MM.1S (cell line): Measurements from ENCODE around the gene FAT4.
A peak's percentile ranks its signal among the peaks of the same experiment; 100 is the strongest.

Experiments
- DNase-seq: peaks from one replicate; pipeline ENCODE4 v3.0.0-alpha.2; 2015
- H2AFZ ChIP-seq: fragments of 300-600 bp; sonication (generic); 2 replicates; pipeline ENCODE4 v1.6.0; 2016; ENCODE audit warnings: antibody characterized with exemption, low read length
- H3F3A ChIP-seq: fragments of 300-600 bp; sonication (generic); 2 replicates; pipeline ENCODE4 v1.6.1; 2016; ENCODE audit warnings: mild to moderate bottlenecking, antibody characterized with exemption, low read length, moderate library complexity, mixed read lengths; ENCODE audit not compliant: insufficient read depth
- H3K27ac ChIP-seq: fragments of 300-600 bp; sonication (generic); 2 replicates; pipeline ENCODE4 v1.5.1; 2016; ENCODE audit warnings: mild to moderate bottlenecking, low read length
- H3K27me3 ChIP-seq: fragments of 300-600 bp; sonication (generic); replicated peaks from 2 replicates; pipeline ENCODE4 v1.6.0; 2016; ENCODE audit warnings: low read length; ENCODE audit not compliant: insufficient read depth
- H3K36me3 ChIP-seq: fragments of 300-600 bp; sonication (generic); replicated peaks from 2 replicates; pipeline ENCODE4 v1.6.1; 2016; ENCODE audit warnings: mild to moderate bottlenecking, low read length, mixed read lengths; ENCODE audit not compliant: insufficient read depth
- H3K4me1 ChIP-seq: fragments of 300-600 bp; sonication (generic); 2 replicates; pipeline ENCODE4 v1.6.1; 2016; ENCODE audit warnings: low read length, mixed read lengths
- H3K4me2 ChIP-seq: fragments of 300-600 bp; sonication (generic); 2 replicates; pipeline ENCODE4 v1.6.0; 2016; ENCODE audit warnings: low read depth, low read length
- H3K4me3 ChIP-seq: fragments of 300-600 bp; sonication (generic); 2 replicates; pipeline ENCODE4 v1.5.1; 2016; ENCODE audit warnings: low read length, mixed read lengths
- H3K79me2 ChIP-seq: fragments of 300-600 bp; sonication (generic); 2 replicates; pipeline ENCODE4 v1.6.1; 2016; ENCODE audit warnings: mixed run types, low read length, mixed read lengths
- H3K9ac ChIP-seq: fragments of 300-600 bp; sonication (generic); 2 replicates; pipeline ENCODE4 v1.6.1; 2016; ENCODE audit warnings: low read length, mixed read lengths
- H3K9me2 ChIP-seq: fragments of 300-600 bp; sonication (generic); replicated peaks from 2 replicates; pipeline ENCODE4 v1.6.1; 2016; ENCODE audit warnings: mild to moderate bottlenecking, low read length, mixed read lengths; ENCODE audit not compliant: insufficient read depth
- H3K9me3 ChIP-seq: fragments of 300-600 bp; sonication (generic); replicated peaks from 2 replicates; pipeline ENCODE4 v1.6.1; 2016; ENCODE audit warnings: mild to moderate bottlenecking, low read length, mixed read lengths; ENCODE audit not compliant: insufficient read depth
- H4K20me1 ChIP-seq: fragments of 300-600 bp; sonication (generic); 2 replicates; pipeline ENCODE4 v1.6.1; 2016; ENCODE audit warnings: mild to moderate bottlenecking, low read length, moderate library complexity, mixed read lengths; ENCODE audit not compliant: insufficient read depth
- CTCF ChIP-seq: fragments of 300-600 bp; sonication (generic); IDR thresholded peaks from 2 replicates; pipeline ENCODE4 v1.5.1; 2016; ENCODE audit warnings: antibody characterized with exemption, low read length, mixed read lengths
- EZH2 ChIP-seq: fragments of 300-600 bp; sonication (generic); optimal IDR thresholded peaks from 2 replicates; pipeline ENCODE3; 2017; ENCODE audit warnings: low read depth, mild to moderate bottlenecking, antibody characterized with exemption, low read length, mixed read lengths
- EZH2phosphoT487 ChIP-seq: fragments of 300-600 bp; sonication (generic); IDR thresholded peaks from 2 replicates; pipeline ENCODE4 v1.6.1; 2018; ENCODE audit warnings: antibody characterized with exemption, low read length

Gene FAT4

GRCh38 chr4:125277790-125278189 lies 37.0 kb upstream of the FAT4 start:
- H3K27ac ChIP-seq: no peak overlapping the region
- no peaks in the 10 kb centered on the region for H3K79me2 ChIP-seq
- no peak overlapping the region for H3K4me3 ChIP-seq
- no peak overlapping the region for H2AFZ ChIP-seq
- no peak overlapping the region for H3K4me2 ChIP-seq
- H3K9me2 ChIP-seq: no peaks in the 10 kb centered on the region
- DNase-seq: no peak
- H3K9ac ChIP-seq: no peak overlapping the region
- H3K4me1 ChIP-seq: no peaks in the 10 kb centered on the region
- no peaks in the 10 kb centered on the region for H4K20me1 ChIP-seq
- no peaks in the 10 kb centered on the region for H3K27me3 ChIP-seq
- no peaks in the 10 kb centered on the region for H3K36me3 ChIP-seq
- H3F3A ChIP-seq: no peaks in the 10 kb centered on the region
- TF ChIP-seq EZH2 (no peak), CTCF (no peak)
- H3K9me3 ChIP-seq: no peaks in the 10 kb centered on the region

- Histone ChIP-seq H3K27me3 (no peaks in the 10 kb centered on the region), H3K4me1 (no peaks in the 10 kb centered on the region), H2AFZ (no peak overlapping the region), H3K4me3 (no peak overlapping the region), H3K9ac (no peak overlapping the region), H3K79me2 (no peaks in the 10 kb centered on the region), H3K36me3 (no peaks in the 10 kb centered on the region), H3F3A (no peaks in the 10 kb centered on the region), H4K20me1 (no peaks in the 10 kb centered on the region), H3K4me2 (no peak overlapping the region), H3K9me3 (no peaks in the 10 kb centered on the region), H3K27ac (no peak overlapping the region), H3K9me2 (no peaks in the 10 kb centered on the region)
- no peak for TF ChIP-seq EZH2
- TF ChIP-seq CTCF: no peak
- no peak for TF ChIP-seq EZH2phosphoT487
- DNase-seq: no peak
Measured at GRCh38 chr4:125280892-125281403, 33.8 kb upstream of the FAT4 start.

- no peaks in the 10 kb centered on the region for H3K4me1 ChIP-seq
- H3K4me3 ChIP-seq: no peak overlapping the region
- peak; percentile 35 for DNase-seq
- no peaks in the 10 kb centered on the region for H3F3A ChIP-seq
- no peak overlapping the region for H2AFZ ChIP-seq
- no peaks in the 10 kb centered on the region for H3K79me2 ChIP-seq
- H3K4me2 ChIP-seq: no peak overlapping the region
- TF ChIP-seq EZH2 (no peak), EZH2phosphoT487 (no peak), CTCF (peak; percentile 61)
- no peaks in the 10 kb centered on the region for H3K9me2 ChIP-seq
- H3K9me3 ChIP-seq: no peaks in the 10 kb centered on the region
- no peaks in the 10 kb centered on the region for H4K20me1 ChIP-seq
- H3K27ac ChIP-seq: no peak overlapping the region
- no peaks in the 10 kb centered on the region for H3K27me3 ChIP-seq
- no peak overlapping the region for H3K9ac ChIP-seq
- H3K36me3 ChIP-seq: no peaks in the 10 kb centered on the region
Measured at GRCh38 chr4:125283707-125284279, 31.0 kb upstream of the FAT4 start.
